ENCODE measurements around the gene COP1. TPM values are rescaled to one million over a fixed set of nuclear protein-coding genes. Genes with fewer than 3 reads are reported as not detected.

The COP1 gene
- polyA plus RNA-seq, 3 donors = 44.0 to 74.2 (median 68.6) TPM

DNA sequence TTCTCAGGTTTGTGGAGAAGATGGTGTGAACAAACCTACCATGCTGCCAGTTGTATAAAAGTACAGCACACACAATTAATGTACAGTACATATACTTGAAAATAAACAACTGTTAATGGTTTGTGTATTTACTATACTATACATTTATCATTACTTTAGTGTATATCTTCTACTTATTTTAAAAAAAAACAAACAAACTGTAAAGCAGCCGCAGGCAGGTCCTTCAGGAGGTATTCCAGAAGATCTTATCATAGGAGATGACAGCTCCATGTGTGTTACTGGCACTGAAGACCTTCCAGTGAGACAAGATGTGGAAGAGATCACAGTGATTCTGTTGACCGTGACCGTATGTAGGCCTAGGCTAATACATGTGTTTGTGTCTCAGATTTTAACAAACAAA is 155.7 kb downstream of the COP1 start:
- WGBS (ENCODE audit: insufficient coverage) = no CpG with 5 or more reads among the region's 3 CpGs
- H3K36me3 ChIP-seq (replicated peaks in 1 of 2; ENCODE audit: control insufficient read depth in 1 of 2, insufficient read depth in 2 of 2, low read length in 2 of 2) = peaks cover 11 to 42% of the 10 kb centered on the region in 2 donors
- H3K9me3 ChIP-seq (replicated peaks in 1 of 2; ENCODE audit: control insufficient read depth in 1 of 2, insufficient read depth in 1 of 2, low read length in 2 of 2) = no peaks in the 10 kb centered on the region
- no peak overlapping the region for H3K27ac Mint-ChIP-seq
- H4K20me1 ChIP-seq (ENCODE audit: insufficient read depth, low read length) = peaks cover 72% of the 10 kb centered on the region
- no peak overlapping the region for H2AFZ ChIP-seq (ENCODE audit: insufficient read depth, low read depth, low read length, poor library complexity, severe bottlenecking)
- no peak overlapping the region for H3K4me3 Mint-ChIP-seq
- DNase-seq = no peak
- no peaks in the 10 kb centered on the region for H3K4me1 ChIP-seq (ENCODE audit: control insufficient read depth in 1 of 2, insufficient read depth in 2 of 2, low read length in 2 of 2)
- no peaks in the 10 kb centered on the region for H3K4me1 Mint-ChIP-seq
- TF ChIP-seq, protein P1, sequence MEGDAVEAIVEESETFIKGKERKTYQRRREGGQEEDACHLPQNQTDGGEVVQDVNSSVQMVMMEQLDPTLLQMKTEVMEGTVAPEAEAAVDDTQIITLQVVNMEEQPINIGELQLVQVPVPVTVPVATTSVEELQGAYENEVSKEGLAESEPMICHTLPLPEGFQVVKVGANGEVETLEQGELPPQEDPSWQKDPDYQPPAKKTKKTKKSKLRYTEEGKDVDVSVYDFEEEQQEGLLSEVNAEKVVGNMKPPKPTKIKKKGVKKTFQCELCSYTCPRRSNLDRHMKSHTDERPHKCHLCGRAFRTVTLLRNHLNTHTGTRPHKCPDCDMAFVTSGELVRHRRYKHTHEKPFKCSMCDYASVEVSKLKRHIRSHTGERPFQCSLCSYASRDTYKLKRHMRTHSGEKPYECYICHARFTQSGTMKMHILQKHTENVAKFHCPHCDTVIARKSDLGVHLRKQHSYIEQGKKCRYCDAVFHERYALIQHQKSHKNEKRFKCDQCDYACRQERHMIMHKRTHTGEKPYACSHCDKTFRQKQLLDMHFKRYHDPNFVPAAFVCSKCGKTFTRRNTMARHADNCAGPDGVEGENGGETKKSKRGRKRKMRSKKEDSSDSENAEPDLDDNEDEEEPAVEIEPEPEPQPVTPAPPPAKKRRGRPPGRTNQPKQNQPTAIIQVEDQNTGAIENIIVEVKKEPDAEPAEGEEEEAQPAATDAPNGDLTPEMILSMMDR (IDR thresholded peaks at IDR 0.05) = no peak
- no peaks in the 10 kb centered on the region for H3K27me3 ChIP-seq (ENCODE audit: control insufficient read depth in 2 of 2, insufficient read depth in 2 of 2, low read length in 2 of 2)
- H3K36me3 Mint-ChIP-seq = peaks cover 11 to 13% of the 10 kb centered on the region in 2 donors
- no peaks in the 10 kb centered on the region for H3K27me3 Mint-ChIP-seq (ENCODE audit: low read depth in 3 of 3)
- intact Hi-C loops (cut with micrococcal nuclease) = no loop called here
- H3K9me3 Mint-ChIP-seq = no peaks in the 10 kb centered on the region
- peaks cover 9% of the 10 kb centered on the region for H3K79me2 ChIP-seq (ENCODE audit: insufficient read depth, low read length)
- no peak overlapping the region for H3K4me2 ChIP-seq (replicated peaks; ENCODE audit: extremely low read depth, low read length, poor library complexity, severe bottlenecking)
- H3K27ac ChIP-seq (ENCODE audit: low read depth in 1 of 2, low read length in 2 of 2) = no peak overlapping the region
- H3K9ac ChIP-seq (ENCODE audit: insufficient read depth, low read length, poor library complexity, severe bottlenecking) = no peak overlapping the region
- H3K4me3 ChIP-seq (replicated peaks in 1 of 3; ENCODE audit: low read depth in 2 of 3, low read length in 3 of 3) = no peak overlapping the region

DNA sequence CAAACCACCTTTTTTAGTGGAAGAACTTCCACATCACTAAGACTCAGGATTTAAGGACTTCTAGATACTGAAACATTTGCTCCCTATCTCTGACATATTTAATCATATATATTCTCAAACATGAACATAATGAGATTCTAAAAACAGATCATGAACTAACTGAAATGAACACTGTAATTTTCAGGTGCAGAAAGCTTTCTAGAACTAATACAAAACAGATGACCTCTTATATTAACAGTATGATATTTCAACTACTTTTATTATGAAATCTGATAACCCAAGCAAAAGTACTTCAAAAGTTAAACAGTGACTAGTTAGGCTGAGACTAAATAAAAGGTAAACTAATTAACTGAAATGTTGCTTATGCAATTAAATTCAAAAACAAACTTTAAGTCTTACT is 157.5 kb downstream of the COP1 start:
- Histone ChIP-seq H3K79me2 (ENCODE audit: insufficient read depth, low read length) (peaks cover 11% of the 10 kb centered on the region), H3K9ac (ENCODE audit: insufficient read depth, low read length, poor library complexity, severe bottlenecking) (no peak overlapping the region), H3K36me3 (replicated peaks in 1 of 2; ENCODE audit: control insufficient read depth in 1 of 2, insufficient read depth in 2 of 2, low read length in 2 of 2) (peaks cover 24 to 51% of the 10 kb centered on the region in 2 donors), H3K9me3 (replicated peaks in 1 of 2; ENCODE audit: control insufficient read depth in 1 of 2, insufficient read depth in 1 of 2, low read length in 2 of 2) (no peaks in the 10 kb centered on the region), H3K27ac (ENCODE audit: low read depth in 1 of 2, low read length in 2 of 2) (no peak overlapping the region), H3K4me2 (replicated peaks; ENCODE audit: extremely low read depth, low read length, poor library complexity, severe bottlenecking) (no peak overlapping the region), H4K20me1 (ENCODE audit: insufficient read depth, low read length) (peaks cover 69% of the 10 kb centered on the region), H3K27me3 (ENCODE audit: control insufficient read depth in 2 of 2, insufficient read depth in 2 of 2, low read length in 2 of 2) (no peaks in the 10 kb centered on the region), H2AFZ (ENCODE audit: insufficient read depth, low read depth, low read length, poor library complexity, severe bottlenecking) (no peak overlapping the region), H3K4me3 (replicated peaks in 1 of 3; ENCODE audit: low read depth in 2 of 3, low read length in 3 of 3) (no peak overlapping the region), H3K4me1 (ENCODE audit: control insufficient read depth in 1 of 2, insufficient read depth in 2 of 2, low read length in 2 of 2) (no peaks in the 10 kb centered on the region)
- H3K27me3 Mint-ChIP-seq (ENCODE audit: low read depth in 3 of 3) = no peaks in the 10 kb centered on the region
- no peak for DNase-seq
- peaks cover 13 to 21% of the 10 kb centered on the region in 2 donors for H3K36me3 Mint-ChIP-seq
- no peak overlapping the region for H3K27ac Mint-ChIP-seq
- no peaks in the 10 kb centered on the region for H3K9me3 Mint-ChIP-seq
- no peaks in the 10 kb centered on the region for H3K4me1 Mint-ChIP-seq
- intact Hi-C loops (cut with micrococcal nuclease) = no loop called here
- TF ChIP-seq, protein P1 (IDR thresholded peaks at IDR 0.05) = no peak
- no peak overlapping the region for H3K4me3 Mint-ChIP-seq

Data from CD14-positive monocyte (primary cell).